ENCODE data around the gene ROBO1.
A peak's percentile ranks its signal among the peaks of the same experiment; 100 is the strongest.

Gene ROBO1

DNA sequence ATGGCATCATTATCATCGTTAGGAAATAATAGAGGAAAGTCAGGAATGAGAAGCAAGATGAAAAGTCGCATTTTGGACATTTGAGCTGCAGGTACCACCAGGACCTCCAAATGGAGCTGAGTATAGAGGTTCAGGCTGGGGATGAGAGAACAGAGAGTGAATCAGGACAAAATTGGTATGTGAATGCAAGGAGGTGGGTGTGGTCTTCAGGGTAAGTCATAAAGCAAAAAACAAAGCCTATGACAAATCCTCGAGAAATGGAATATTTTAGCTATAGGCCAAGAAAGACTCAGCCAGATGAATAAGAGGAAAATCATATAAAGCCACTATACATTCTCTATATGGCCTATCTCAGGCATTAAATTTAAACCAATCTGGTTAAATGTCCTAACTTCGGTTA is 841.3 kb downstream of the ROBO1 start:
- DNase-seq: no peak

DNA sequence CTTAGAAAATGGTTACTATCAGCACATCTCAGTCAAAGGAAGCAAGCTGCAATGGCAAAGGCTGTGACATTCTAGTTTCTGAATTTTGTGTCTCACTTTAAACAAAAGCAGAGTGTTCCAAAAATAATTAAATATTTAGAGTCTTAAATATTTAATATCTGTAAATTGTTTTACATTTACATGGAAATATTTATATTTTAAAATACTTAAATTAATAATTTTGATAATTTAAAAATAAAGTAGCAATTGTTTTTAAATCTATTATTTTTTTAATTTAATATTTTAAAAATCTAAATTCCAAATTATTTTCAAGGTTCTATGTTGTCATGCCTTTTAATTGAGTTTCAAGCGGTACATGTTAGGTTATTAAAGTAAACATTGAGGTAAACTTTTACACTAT is 843.1 kb downstream of the ROBO1 start:
- DNase-seq: no peak

GRCh38 chr3:78919021-78919755 is 848.6 kb downstream of the ROBO1 start:
- DNase-seq: no peak

DNA sequence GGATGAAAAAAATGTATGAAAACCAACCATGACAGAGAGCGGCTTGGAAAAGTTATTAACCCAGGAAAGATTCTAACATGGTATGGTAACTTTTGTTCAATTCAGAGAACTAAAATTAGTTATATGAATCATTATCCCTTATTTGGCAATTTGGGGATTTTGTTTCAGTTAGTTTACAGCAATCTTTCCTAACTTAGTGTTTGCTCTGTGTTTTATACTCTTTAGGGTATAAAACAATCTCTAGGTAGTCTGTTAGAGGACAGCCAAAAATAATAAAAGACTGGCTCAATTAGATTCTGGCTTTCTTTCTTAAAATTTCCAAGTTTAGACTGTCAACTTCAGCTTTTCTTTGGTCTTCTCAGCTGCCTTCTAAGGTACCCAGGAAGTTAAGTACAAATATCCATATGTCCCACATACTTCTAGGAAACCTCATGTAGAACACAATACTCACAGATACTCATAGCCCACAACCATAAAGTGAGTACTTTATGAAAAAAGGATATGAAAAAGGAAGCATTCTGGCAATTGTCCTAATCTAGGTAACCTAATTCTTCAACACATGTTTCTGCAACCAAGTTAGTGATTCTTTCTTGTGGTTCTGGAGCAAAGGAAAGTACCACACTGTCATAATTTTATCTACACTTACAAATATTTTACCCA is 849.3 kb downstream of the ROBO1 start:
- DNase-seq: no peak

DNA sequence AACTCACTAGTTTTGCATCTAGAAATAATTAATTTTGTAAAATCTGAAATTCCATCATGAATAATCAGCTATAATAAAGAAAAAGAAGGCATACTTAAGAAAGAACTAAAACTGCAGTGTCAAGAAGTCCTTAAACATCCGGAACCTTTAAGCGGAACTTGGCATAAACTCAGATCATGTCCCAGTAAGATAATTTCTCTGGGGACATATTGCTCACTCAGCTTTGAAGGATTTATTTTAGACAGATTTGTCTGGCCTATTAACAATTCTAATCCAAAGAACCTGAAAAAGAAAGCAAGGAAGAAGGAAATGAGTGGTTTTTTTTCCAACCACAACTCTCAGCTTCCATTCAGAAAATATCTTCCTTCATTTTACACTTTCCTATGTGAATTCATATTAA is 850.3 kb downstream of the ROBO1 start:
- no peak for DNase-seq

- no peak for DNase-seq
These were observed 854.1 kb downstream of the ROBO1 start for GRCh38 chr3:78913711-78914110.

GRCh38 chr3:78912687-78913086 is 855.1 kb downstream of the ROBO1 start:
- DNase-seq: no peak

DNA sequence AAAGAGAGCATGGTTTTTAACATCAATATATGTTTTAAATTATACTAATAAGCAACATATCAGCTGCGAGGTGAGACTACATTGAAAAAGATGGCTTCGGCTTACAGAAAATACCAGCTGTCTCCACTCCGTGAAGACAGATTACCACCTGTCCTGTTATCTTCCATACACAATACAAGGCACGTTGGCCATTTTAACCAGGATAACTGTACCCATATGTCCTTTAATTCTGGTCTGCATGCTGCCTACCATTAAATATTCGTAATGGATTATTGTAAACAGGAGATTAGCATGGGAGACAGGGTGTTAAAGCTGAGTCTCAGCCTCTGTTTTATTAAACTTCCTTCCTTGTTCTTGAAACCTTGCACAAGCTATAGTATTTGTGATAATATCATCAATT is 855.5 kb downstream of the ROBO1 start:
- no peak for DNase-seq

DNA sequence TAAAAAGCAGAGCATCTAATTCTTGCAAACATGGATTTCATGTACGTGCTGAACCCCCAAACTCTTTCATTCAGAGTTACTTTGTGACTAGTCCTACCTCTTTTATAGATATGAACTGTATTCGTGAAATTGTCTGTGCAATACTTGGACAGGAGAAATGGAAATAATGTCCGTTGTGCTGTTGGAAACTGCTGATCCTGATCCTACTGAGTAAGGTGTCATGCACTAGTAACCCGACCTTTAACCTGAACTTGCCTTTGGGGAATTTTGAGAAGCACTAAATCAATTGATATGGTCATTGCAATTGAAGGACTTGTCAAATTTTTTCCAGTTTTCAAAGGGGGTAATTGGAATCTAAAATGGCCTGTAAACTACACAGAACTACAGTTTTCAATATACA is 856.4 kb downstream of the ROBO1 start:
- no peak for DNase-seq

GRCh38 chr3:78908236-78908635 is 859.6 kb downstream of the ROBO1 start:
- no peak for DNase-seq

DNA sequence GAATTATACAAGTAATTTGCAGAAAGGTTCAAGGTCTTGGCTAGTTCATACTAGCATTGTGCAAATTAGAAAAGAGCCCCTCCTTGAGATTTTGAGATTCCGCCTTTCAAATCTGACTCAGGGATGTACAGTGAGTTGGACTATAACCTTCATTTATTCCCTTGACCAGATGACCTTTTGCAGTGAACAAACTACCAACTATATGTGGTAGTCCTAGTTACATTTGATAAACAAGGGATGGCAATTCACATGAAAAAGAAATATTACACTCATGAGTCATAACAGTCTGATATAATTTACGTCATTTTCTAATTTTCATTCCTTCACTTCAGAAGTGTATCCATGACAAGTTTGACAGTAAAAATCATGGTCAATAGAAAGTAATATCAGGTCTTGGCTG is 860.4 kb downstream of the ROBO1 start:
- DNase-seq: no peak

DNA sequence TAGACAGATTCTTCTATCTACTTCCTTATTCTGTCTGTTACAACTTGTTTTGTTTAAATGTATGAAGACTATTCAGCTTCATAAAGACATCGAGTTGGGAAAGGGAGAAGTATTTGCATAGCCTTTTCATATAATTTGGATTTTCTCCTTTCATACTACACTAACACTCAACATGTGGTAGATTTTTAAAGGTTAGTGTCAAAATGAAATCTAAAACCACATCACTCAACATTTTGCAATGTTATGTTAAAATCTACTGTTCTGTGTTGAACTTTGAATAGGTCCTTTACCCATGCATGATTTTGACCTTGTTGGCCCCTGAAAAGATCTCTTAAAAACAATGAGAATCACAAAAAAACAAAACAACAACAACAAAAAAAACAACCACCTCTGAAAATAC is 860.9 kb downstream of the ROBO1 start:
- no peak for DNase-seq

GRCh38 chr3:78906245-78906644 is 861.6 kb downstream of the ROBO1 start:
- DNase-seq: no peak

DNA sequence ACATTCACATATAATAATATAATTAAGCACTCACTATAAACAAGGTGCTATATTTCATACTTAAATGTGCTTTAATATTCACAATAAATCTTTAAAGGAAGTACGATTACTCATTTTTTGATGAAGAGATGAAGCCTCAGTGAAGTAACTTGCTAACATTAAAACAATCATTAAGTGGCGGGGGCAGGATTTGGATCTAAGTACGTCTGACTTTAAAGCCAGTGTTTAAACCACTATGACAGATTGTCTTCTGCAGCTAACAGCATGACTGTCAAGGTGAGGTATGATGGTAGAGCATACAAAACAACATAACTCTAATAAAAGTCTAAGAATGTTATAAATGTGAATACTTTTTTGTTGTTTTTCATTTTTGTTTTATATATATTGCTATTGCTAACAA is 862.1 kb downstream of the ROBO1 start:
- peak in 2 of 56 donors; percentile 3 to 20 for DNase-seq

DNA sequence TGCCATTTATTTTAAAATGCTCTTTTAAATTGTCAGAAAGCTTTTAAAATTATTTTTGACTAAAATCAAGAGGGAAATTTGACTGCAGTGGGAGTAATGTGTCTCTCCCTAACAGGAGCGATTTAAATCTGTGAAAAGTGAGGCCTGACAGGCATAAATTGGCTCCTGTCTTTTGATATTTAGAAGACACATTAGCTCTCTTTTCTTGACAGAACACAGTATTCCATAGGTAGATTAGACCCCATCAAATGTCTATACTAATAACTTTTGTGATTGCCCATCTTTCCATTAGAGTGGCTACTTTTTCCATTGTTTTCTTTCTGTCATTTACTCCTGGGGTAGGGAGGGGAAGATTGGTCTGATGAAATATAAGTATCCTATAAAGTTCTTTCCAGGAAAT is 866.3 kb downstream of the ROBO1 start:
- no peak for DNase-seq

- DNase-seq: no peak
These were observed 866.9 kb downstream of the ROBO1 start for GRCh38 chr3:78900880-78901279.

- no peak for DNase-seq
These were observed 867.4 kb downstream of the ROBO1 start for GRCh38 chr3:78900426-78900825.

- no peak for DNase-seq
These were observed 872.3 kb downstream of the ROBO1 start for GRCh38 chr3:78895528-78895927.

DNA sequence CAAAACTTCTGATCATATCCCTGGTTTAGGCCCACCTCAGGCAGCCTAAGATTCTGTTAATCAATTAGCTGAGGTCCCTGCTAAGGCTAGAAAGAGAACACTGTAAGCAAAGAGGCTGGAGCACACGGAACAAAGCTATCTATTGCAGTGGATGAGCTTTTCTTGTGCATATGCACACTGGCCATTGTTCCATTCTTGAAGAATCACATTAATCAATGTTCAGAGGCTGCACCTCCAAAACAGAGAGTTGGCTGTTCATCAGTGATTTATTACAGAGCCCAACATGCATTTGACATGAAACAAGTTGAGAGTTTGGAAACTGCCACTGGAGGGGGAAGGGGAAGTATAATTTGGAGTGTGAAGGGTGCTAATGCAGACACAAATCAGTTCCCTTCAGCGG is 873.0 kb downstream of the ROBO1 start:
- no peak for DNase-seq

GRCh38 chr3:78893161-78893560 is 874.6 kb downstream of the ROBO1 start:
- DNase-seq: no peak

- DNase-seq: no peak
These were observed 878.5 kb downstream of the ROBO1 start for GRCh38 chr3:78889348-78889747.

DNA sequence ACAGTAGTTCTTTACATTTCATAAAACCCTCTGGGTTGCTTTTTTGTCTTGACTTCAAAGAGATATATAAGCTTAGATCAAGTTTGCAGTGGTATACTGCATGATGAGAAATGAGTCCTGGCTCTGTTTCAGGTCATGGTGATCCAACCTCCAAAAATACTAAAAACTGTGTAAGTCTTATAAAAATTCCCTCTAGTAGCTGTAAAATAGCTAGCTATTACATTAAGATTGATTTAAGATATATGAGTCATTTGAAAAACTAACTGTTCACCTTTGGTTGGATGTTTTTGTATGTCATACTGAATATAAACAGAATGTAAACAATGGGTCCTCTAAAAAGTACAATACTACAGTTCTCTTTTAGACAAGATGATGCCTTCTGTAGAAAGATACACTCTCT is 879.2 kb downstream of the ROBO1 start:
- DNase-seq: no peak

DNA sequence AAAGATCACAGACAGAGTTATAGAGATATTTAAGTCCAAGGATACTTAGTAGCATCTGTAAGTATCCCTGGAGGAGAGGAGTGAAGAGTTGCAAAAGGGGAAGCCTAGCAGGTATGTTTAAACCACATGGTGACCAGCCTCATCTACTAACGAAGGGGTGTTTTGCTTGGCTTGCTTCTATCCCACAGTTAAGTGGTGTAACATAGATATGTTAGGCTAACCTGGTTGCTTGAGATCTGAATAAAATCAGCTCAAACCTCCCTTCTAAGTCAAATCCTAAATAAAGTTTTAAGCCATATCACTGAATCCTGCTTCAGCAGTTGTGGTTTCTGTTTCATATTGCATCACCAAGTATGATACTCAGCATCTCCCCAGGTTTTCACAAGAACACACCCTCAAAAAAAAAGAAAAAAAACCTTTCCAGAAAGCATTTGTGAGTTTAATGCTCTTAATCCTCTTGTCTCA is 880.2 kb downstream of the ROBO1 start:
- DNase-seq: no peak

Data from nucleus accumbens (tissue), 56 donors.